ENCODE data around the gene SETX. TPM values are rescaled to one million over a fixed set of nuclear protein-coding genes. Genes with fewer than 3 reads are reported as not detected.
A peak's percentile ranks its signal among the peaks of the same experiment; 100 is the strongest.

SETX gene
- total RNA-seq (2014; rRNA removed; shearing (Covaris generic)) (79.2 and 85.8 TPM in 2 replicates), total RNA-seq (2022) (67.9 and 79.9 TPM in 2 replicates), Bru-seq, nascent RNA (percentile 92 among the genes with signal in this experiment), BruChase-seq, experiment 1, labeled RNA remaining after a 6-hour chase (percentile 95 among the genes with signal in this experiment), BruChase-seq, experiment 2, labeled RNA remaining after a 2-hour chase (percentile 95 among the genes with signal in this experiment)
- long read RNA-seq, full-length matches to known transcripts, result 2 of 21 reads
- long read RNA-seq, partial matches to known transcripts, result 7 of 21 reads
- long read RNA-seq, other reads (novel, unspliced or antisense), result 12 of 21 reads

- Histone ChIP-seq H3K27ac (ENCODE audit: low read depth, low read length, poor library complexity, severe bottlenecking) (peak within 1 kb of the TSS; percentile 77), H3K4me1 (ENCODE audit: insufficient read depth, low read length, poor library complexity, severe bottlenecking) (peaks cover 53% of the 10 kb centered on the region), H3K36me3 (ENCODE audit: insufficient read depth, low read length) (peaks cover 43% of the 10 kb centered on the region), H2AFZ (ENCODE audit: low read length) (peak within 1 kb of the TSS; percentile 98), H3K9me2 (ENCODE audit: insufficient read depth, low read length) (no peaks in the 10 kb centered on the region), H3K9me3 (ENCODE audit: low read length) (no peaks in the 10 kb centered on the region), H3K4me2 (ENCODE audit: low read length) (peak within 1 kb of the TSS; percentile 98), H4K20me1 (ENCODE audit: insufficient read depth, low read length) (0 out of 2 replicates have a peak, but pooled peaks cover 7% of the 10 kb centered on the region), H3K79me2 (ENCODE audit: insufficient read depth, low read depth, low read length) (peaks cover 49% of the 10 kb centered on the region), H3K4me3 (ENCODE audit: low read depth, low read length, poor library complexity, severe bottlenecking) (peak within 1 kb of the TSS; percentile 97)
- TF ChIP-seq EZH2phosphoT487 (IDR thresholded peaks at IDR 0.05; ENCODE audit: borderline replicate concordance, low read depth, low read length) (no peak), CTCF (conservative IDR thresholded peaks at IDR 0.05; ENCODE audit: low read length) (no peak)
- DNase-seq (ENCODE audit: low spot score), result peak; percentile 98
- POLR2A ChIA-PET, result interaction anchor here (0.5 to 7.2 kb wide), 6 partner anchors 14 to 1085 kb away, joined by 3 to 119 read pairs (median 3); no protein-coding TSS in a partner anchor
- no TSS peak for BruUV-seq (replicated peaks)
- CTCF ChIA-PET (ENCODE audit: unreplicated experiment), result interaction anchor here (1.0 to 1.3 kb wide), 2 partner anchors 17 to 29 kb away, joined by 3 to 5 read pairs; no protein-coding TSS in a partner anchor
- intact Hi-C loops (cut with micrococcal nuclease; ENCODE audit: unreplicated experiment), result loop anchor here (1.0 to 2.0 kb wide), 2 partner anchors 28 to 50 kb away; no protein-coding TSS in a partner anchor
Measured at GRCh38 chr9:132354637-132355355, at the start of gene SETX. SETX (minus strand) TSS chr9:132354986; CDS start chr9:132349428, 5,558 bp downstream.

- POLR2A ChIA-PET, result interaction anchor here (0.6 to 1.1 kb wide), 2 partner anchors 21 to 102 kb away, joined by 3 to 6 read pairs; no protein-coding TSS in a partner anchor
- peak; percentile 37 for DNase-seq (ENCODE audit: low spot score)
- Histone ChIP-seq H3K4me3 (ENCODE audit: low read depth, low read length, poor library complexity, severe bottlenecking) (peak overlapping the region; percentile 43), H3K9me2 (ENCODE audit: insufficient read depth, low read length) (no peaks in the 10 kb centered on the region), H2AFZ (ENCODE audit: low read length) (no peak overlapping the region), H3K79me2 (ENCODE audit: insufficient read depth, low read depth, low read length) (peaks cover 26% of the 10 kb centered on the region; the same call in 1 of the 2 replicates), H4K20me1 (ENCODE audit: insufficient read depth, low read length) (0 out of 2 replicates have a peak, but pooled peaks cover 16% of the 10 kb centered on the region), H3K27ac (ENCODE audit: low read depth, low read length, poor library complexity, severe bottlenecking) (peak overlapping the region; percentile 7), H3K4me2 (ENCODE audit: low read length) (peak overlapping the region; percentile 64), H3K9me3 (ENCODE audit: low read length) (no peaks in the 10 kb centered on the region), H3K36me3 (ENCODE audit: insufficient read depth, low read length) (peaks cover 38% of the 10 kb centered on the region), H3K4me1 (ENCODE audit: insufficient read depth, low read length, poor library complexity, severe bottlenecking) (peaks cover 38% of the 10 kb centered on the region)
- intact Hi-C loops (cut with micrococcal nuclease; ENCODE audit: unreplicated experiment), result loop anchor here (2.0 kb wide), 1 partner anchor 50 kb away; the partner anchor contains the start of gene SETX
- BruUV-seq (replicated peaks), result no TSS peak
- CTCF ChIA-PET (ENCODE audit: unreplicated experiment), result no interaction called here
- TF ChIP-seq CTCF (conservative IDR thresholded peaks at IDR 0.05; ENCODE audit: low read length) (no peak), EZH2phosphoT487 (IDR thresholded peaks at IDR 0.05; ENCODE audit: borderline replicate concordance, low read depth, low read length) (no peak)
Measured at GRCh38 chr9:132404228-132404881, 49.6 kb upstream of the SETX start.

Measured in OCI-LY7 (cell line).